Adrenal gland (tissue), 19 donors: ENCODE measurements around the gene ZSCAN23. TPM values are rescaled to one million over a fixed set of nuclear protein-coding genes. Genes with fewer than 3 reads are reported as not detected.
A peak's percentile ranks its signal among the peaks of the same experiment; 100 is the strongest.

Experiments
- DNase-seq, 7 donors: peaks; one replicate each; pipeline ENCODE4 v3.0.0-alpha.2; 2019 to 2020
- H3K27ac ChIP-seq, 5 donors: fragments of 200-600 bp; sonication (generic) in 4 of 5; 1 replicate in 3 of 5; 2 replicates in 2 of 5; pipeline versions ENCODE4 v1.5.1 to v1.8.0; 2016 to 2020; ENCODE audit warnings: mild to moderate bottlenecking in 1 of 5
- H3K27me3 ChIP-seq: fragments of 200-600 bp; 2 replicates; pipeline ENCODE4 v1.8.0; 2021
- H3K36me3 ChIP-seq, 2 donors: fragments of 200-600 bp; replicated peaks in 1 of 2; 1 replicate in 1 of 2; 2 replicates in 1 of 2; pipeline versions ENCODE4 v1.5.1 to v1.8.0; 2018 to 2022
- H3K4me1 ChIP-seq, 2 donors: fragments of 200-600 bp; replicated peaks in 1 of 2; 1 replicate in 1 of 2; 2 replicates in 1 of 2; pipeline versions ENCODE4 v1.5.1 to v1.8.0; 2018 to 2021
- H3K4me3 ChIP-seq, 4 donors: fragments of 200-600 bp; sonication (generic) in 3 of 4; one replicate each; pipeline ENCODE4 v1.5.1; 2016 to 2018
- H3K9me3 ChIP-seq, 3 donors: fragments of 200-600 bp; sonication (generic) in 1 of 3; replicated peaks in 1 of 3; 1 replicate in 2 of 3; 2 replicates in 1 of 3; pipeline versions ENCODE4 v1.5.1 to v1.8.0; 2016 to 2021
- POLR2A ChIP-seq, 2 donors: fragments of 450-650 bp; IDR thresholded peaks; one replicate each; pipeline ENCODE4 v1.6.1; 2017; ENCODE audit warnings: antibody characterized with exemption in 2 of 2, mild to moderate bottlenecking in 2 of 2, moderate library complexity in 1 of 2
- WGBS, 4 donors: extraction: QIAGEN DNeasy Blood & Tissue Kit in 2 of 4; methylation state at CpG; one replicate each; pipeline versions ENCODE4 v1.1.5 to v1.1.7; 2013 to 2017; 5-methylcytosine and 5-hydroxymethylcytosine counted together
- intact Hi-C, 2 donors: fragments of 100-400 bp; cut with DNase I; formaldehyde crosslinking; loops; one replicate each; pipeline versions ENCODE4 v1.14.1 to v1.15.0; 2022 to 2023
- long read RNA-seq, 10 donors: library from polyadenylated mRNA in 3 of 10; unstranded in 2 of 10; stranded (forward) in 1 of 10; transcript quantifications; one replicate each; pipeline ENCODE4 v2.0.0 and lab custom pipeline, GENCODE V29; 2021 to 2026
- polyA plus RNA-seq, 3 donors: library from polyadenylated mRNA; stranded (reverse); fragments of 200-250 nt in 2 of 3; fragments of 350-450 nt in 1 of 3; fragmentation: Illumina TruSeq in 1 of 3; extraction: RNeasy Lipid Tissue Mini Kit (QIAGEN cat#74804) in 1 of 3; gene quantifications; one replicate each; pipeline ENCODE4 v1.2.3, GENCODE V29; 2013 to 2014
- total RNA-seq, 9 donors: library from RNA; depleted of rRNA in 4 of 9; stranded (reverse); fragments of >200 nt in 4 of 9; fragments of 120-200 nt in 1 of 9; fragmentation: NEBNext Ultra II Directional in 1 of 9; extraction: Animal tissue kit (Norgen Biotek cat#: 25700) in 1 of 9; gene quantifications; one replicate each; pipeline versions ENCODE4 v1.1.0 to v1.2.4, GENCODE V29; 2013 to 2023
- TF ChIP-seq, protein P1 (sequence below), 6 experiments: fragments of 450-650 bp in 4 of 6; fragments of 200-600 bp in 2 of 6; sonication (generic) in 1 of 6; IDR thresholded peaks; 1 replicate in 5 of 6; 2 replicates in 1 of 6; pipeline versions ENCODE4 v1.5.1 to v1.8.0; 2016 to 2021; ENCODE audit warnings: antibody characterized with exemption in 6 of 6, mild to moderate bottlenecking in 2 of 6, moderate library complexity in 1 of 6
- donor health status: healthy with polysubstance abuse.
- donor health status: Bipolar disorder and iron deficiency.
- donor health status: DM: yes; HTN: yes; CAD: no.
- donor health status: DM: no; HTN: no; CAD: no.
- donor health status: DM: no; HTN: no; CAD: no.
- donor health status: DM: yes; HTN: yes; CAD: no.

Gene ZSCAN23
- 1 to 10 TPM in 8 of 9 donors, under 1 TPM in 1; 0.24 to 8.0 (median 2.8) TPM for total RNA-seq
- 1 to 10 TPM in 2 of 3 donors, under 1 TPM in 1; 0.13 to 1.6 (median 1.5) TPM for polyA plus RNA-seq
- long read RNA-seq, donor 1: 0 reads
- long read RNA-seq, donor 2, partial matches to known transcripts: 0 of 1 reads
- long read RNA-seq, donor 2, other reads (novel, unspliced or antisense): 0 of 1 reads
- long read RNA-seq, donor 3: 0 reads
- long read RNA-seq, donor 4: 0 reads
- long read RNA-seq, donor 5, partial matches to known transcripts: 0 of 3 reads
- long read RNA-seq, donor 5, other reads (novel, unspliced or antisense): 2 of 3 reads
- long read RNA-seq, donor 6: 0 reads
- long read RNA-seq, donor 7: 0 reads
- long read RNA-seq, donor 8: 0 reads
- long read RNA-seq, donor 9: 0 reads
- long read RNA-seq, donor 10: 0 reads

DNA sequence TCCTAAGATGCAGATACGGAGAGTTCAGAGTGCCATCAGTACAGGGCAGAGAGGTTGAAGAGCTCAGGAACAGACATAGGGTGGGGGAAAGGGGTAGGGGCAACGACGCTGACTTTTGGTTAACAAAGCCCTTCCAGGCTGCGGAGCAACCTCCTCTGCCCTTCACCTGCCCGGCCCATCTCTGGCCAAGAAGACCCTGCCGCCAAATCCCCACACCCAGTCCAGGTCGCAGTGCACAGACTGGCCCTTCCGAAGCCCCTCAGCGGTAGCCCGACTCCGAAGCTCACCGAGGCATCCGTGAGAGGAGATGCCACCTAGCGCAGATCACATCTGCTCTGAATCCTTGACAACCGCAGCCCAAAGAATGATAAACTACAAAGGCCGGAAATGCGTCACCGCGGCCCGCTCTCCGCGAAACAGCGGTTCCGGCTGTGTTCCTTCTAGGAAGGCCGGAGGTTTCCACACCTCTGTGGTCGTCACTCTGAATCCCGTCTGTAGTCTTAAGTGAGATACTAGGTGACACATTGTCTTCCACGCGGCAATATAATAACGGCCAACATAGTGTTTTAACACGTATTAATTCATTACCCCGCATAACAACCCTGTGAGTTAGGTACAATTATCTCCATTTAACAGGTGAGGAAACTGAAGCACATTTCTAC lies at the start of gene ZSCAN23:
Gene ZSCAN23, minus strand, starts transcription at position 380 of the 662 bp plus-strand sequence. CDS start 7,225 bp downstream, outside the sequence.
- Histone ChIP-seq H3K4me3 (peak within 1 kb of the TSS in 2 of 4 donors; percentile 65 to 70), H3K4me1 (peaks cover 0 to 9% of the 10 kb centered on the region in 2 donors), H3K9me3 (no peaks in the 10 kb centered on the region), H3K27me3 (peaks cover 16% of the 10 kb centered on the region), H3K27ac (peak within 1 kb of the TSS in 1 of 5 donors; percentile 1), H3K36me3 (no peaks in the 10 kb centered on the region)
- WGBS, 4 donors: 0 to 2% (median 1%) methylated on average over 11 to 32 of the region's 32 CpGs
- TF ChIP-seq POLR2A (IDR thresholded peaks at IDR 0.05): peak; percentile 17 to 37
- TF ChIP-seq, protein P1, sequence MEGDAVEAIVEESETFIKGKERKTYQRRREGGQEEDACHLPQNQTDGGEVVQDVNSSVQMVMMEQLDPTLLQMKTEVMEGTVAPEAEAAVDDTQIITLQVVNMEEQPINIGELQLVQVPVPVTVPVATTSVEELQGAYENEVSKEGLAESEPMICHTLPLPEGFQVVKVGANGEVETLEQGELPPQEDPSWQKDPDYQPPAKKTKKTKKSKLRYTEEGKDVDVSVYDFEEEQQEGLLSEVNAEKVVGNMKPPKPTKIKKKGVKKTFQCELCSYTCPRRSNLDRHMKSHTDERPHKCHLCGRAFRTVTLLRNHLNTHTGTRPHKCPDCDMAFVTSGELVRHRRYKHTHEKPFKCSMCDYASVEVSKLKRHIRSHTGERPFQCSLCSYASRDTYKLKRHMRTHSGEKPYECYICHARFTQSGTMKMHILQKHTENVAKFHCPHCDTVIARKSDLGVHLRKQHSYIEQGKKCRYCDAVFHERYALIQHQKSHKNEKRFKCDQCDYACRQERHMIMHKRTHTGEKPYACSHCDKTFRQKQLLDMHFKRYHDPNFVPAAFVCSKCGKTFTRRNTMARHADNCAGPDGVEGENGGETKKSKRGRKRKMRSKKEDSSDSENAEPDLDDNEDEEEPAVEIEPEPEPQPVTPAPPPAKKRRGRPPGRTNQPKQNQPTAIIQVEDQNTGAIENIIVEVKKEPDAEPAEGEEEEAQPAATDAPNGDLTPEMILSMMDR (IDR thresholded peaks at IDR 0.05): no peak
- peak; percentile 72 to 91 (median 79) for DNase-seq
- intact Hi-C loops: no loop called here

DNA sequence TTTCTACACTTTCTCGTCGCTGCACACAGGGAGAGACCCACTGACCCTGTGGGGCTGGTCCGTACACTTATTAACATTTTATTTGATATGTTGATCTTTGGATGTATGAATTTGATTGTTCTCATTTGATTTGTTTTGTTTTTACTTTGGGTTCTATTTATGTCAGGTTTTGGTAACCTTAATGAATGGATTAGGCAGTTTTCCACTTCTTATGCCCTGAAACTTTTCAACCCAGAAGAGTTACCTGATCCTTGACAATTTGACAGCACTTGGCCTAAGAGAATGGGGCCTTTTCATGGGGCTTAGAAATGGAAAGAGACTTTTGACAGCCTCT lies 48.7 kb upstream of the ZSCAN23 start:
- H3K4me3 ChIP-seq: no peak overlapping the region
- no peaks in the 10 kb centered on the region for H3K4me1 ChIP-seq
- H3K27ac ChIP-seq: no peak overlapping the region
- DNase-seq: no peak
- no peak for TF ChIP-seq POLR2A (IDR thresholded peaks at IDR 0.05)
- TF ChIP-seq, protein P1 (IDR thresholded peaks at IDR 0.05): no peak
- H3K27me3 ChIP-seq: peaks cover 25% of the 10 kb centered on the region
- no peaks in the 10 kb centered on the region for H3K36me3 ChIP-seq
- intact Hi-C loops: no loop called here
- WGBS, 4 donors: 31 to 50% (median 41%) methylated on average over 3 of the region's 3 CpGs
- no peaks in the 10 kb centered on the region for H3K9me3 ChIP-seq

DNA sequence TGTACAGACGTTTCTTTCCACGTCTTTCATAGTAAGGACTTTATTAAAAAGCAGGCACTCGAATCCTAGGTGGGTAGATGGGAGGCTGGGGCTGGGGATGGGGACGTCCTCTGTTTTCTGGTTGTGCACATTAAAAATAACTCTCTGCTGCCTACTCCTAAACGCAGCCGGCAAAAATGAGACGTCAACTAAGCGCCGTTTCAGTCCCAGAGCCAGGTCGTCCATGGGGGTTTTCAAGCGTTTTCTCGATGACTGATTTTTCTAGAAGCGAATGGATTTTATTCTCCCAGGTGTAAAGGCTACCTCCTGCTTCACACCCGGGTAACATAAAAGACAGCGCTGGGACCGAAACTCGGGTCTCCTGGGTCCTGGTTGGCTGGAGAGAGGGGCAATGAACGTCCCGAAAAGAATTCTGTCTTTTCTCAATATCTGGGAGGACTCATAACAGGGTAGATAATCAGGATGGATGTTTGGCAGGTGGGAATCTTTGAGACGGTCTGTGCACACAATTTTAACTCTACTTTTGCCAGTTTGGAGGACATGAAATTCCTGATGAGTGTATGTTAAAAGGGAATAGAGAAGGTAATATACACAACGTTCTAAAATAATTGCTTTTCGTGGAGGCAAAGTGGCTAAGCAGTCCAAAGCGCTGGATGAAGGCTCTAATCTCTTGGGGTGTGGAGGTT lies 47.1 kb upstream of the ZSCAN23 start:
- DNase-seq: no peak
- H3K4me3 ChIP-seq: peak overlapping the region in 1 of 4 donors; percentile 44
- H3K27me3 ChIP-seq: peaks cover 25% of the 10 kb centered on the region
- WGBS, 4 donors: 30 to 41% (median 37%) methylated on average over 23 of the region's 23 CpGs
- peak overlapping the region in 2 of 5 donors; percentile 34 to 69 for H3K27ac ChIP-seq
- no peaks in the 10 kb centered on the region for H3K36me3 ChIP-seq
- intact Hi-C loops: no loop called here
- TF ChIP-seq POLR2A (IDR thresholded peaks at IDR 0.05): no peak
- TF ChIP-seq, protein P1 (IDR thresholded peaks at IDR 0.05): no peak
- H3K9me3 ChIP-seq: no peaks in the 10 kb centered on the region
- no peaks in the 10 kb centered on the region for H3K4me1 ChIP-seq
